Activated CD4-positive, alpha-beta memory T cell treated with anti-CD3 and anti-CD28 coated beads, Interleukin-2, amount 10 ng/mL, durations not matched to agents 7 days and 5 days (primary cell): Measurements from ENCODE around the gene SYT7. TPM values are rescaled to one million over a fixed set of nuclear protein-coding genes. Genes with fewer than 3 reads are reported as not detected.
"Not testable (repeated sequence)": the region's sequence is repeated elsewhere in the genome, so short reads cannot be mapped to it uniquely, and the experiment has no call there.

ENCODE experiments used
- CTCF ChIA-PET: fragments of 350-600 bp; sonication (Branson Sonifier 250); formaldehyde crosslinking; loops from one replicate; lab custom pipeline; 2021; ENCODE audit warnings: antibody characterized with exemption, inconsistent platforms; lab: Charles Lee
- POLR2A ChIA-PET: fragments of 350-600 bp; sonication (Branson Sonifier 250); formaldehyde crosslinking; loops from one replicate; lab custom pipeline; 2021; ENCODE audit warnings: antibody characterized with exemption; lab: Charles Lee
- DNase-seq: peaks from one replicate; pipeline ENCODE4 v3.0.0-alpha.2; 2020
- H3K27ac Mint-ChIP-seq: one replicate; pipeline ENCODE4 v1.8.0; 2021; ENCODE audit warnings: mild to moderate bottlenecking, mixed read lengths
- H3K27me3 Mint-ChIP-seq: one replicate; pipeline ENCODE4 v1.8.0; 2021; ENCODE audit warnings: mixed read lengths
- H3K36me3 Mint-ChIP-seq: one replicate; pipeline ENCODE4 v1.8.0; 2021; ENCODE audit warnings: low read depth, mixed read lengths
- H3K4me1 Mint-ChIP-seq: one replicate; pipeline ENCODE4 v1.8.0; 2021; ENCODE audit warnings: mixed read lengths
- H3K4me3 Mint-ChIP-seq: one replicate; pipeline ENCODE4 v1.8.0; 2021; ENCODE audit warnings: mild to moderate bottlenecking, mixed read lengths
- H3K9me3 Mint-ChIP-seq: one replicate; pipeline ENCODE4 v1.8.0; 2021; ENCODE audit warnings: mixed read lengths
- total RNA-seq, 2 experiments: library from RNA; stranded (reverse); gene quantifications; one replicate each; pipeline ENCODE4 v1.2.3, GENCODE V29; 2021

The SYT7 gene
- total RNA-seq, 2 experiments from 2014 or later = not detected

- H3K4me1 Mint-ChIP-seq = peaks cover 3% of the 10 kb centered on the region
- POLR2A ChIA-PET = interaction anchor here (1.0 kb wide), 1 partner anchor 119 kb away, joined by 3 read pairs; the partner anchor contains the start of gene TMEM138
Observed at GRCh38 chr11:61480994-61481335, 99.9 kb downstream of the SYT7 start.

GRCh38 chr11:61480261-61480993 lies 100.4 kb downstream of the SYT7 start:
- H3K4me1 Mint-ChIP-seq = peaks cover 3% of the 10 kb centered on the region
- ChIA-PET CTCF (interaction anchor here (1.5 to 5.5 kb wide), 3 partner anchors 8 to 37 kb away, joined by 6 to 52 read pairs (median 7); no protein-coding TSS in a partner anchor), POLR2A (interaction anchor here (1.0 kb wide), 1 partner anchor 118 kb away, joined by 3 read pairs; the partner anchor contains the start of gene TMEM138)
- no peak overlapping the region for H3K4me3 Mint-ChIP-seq
- H3K9me3 Mint-ChIP-seq = no peaks in the 10 kb centered on the region
- no peaks in the 10 kb centered on the region for H3K27me3 Mint-ChIP-seq
- H3K27ac Mint-ChIP-seq = no peak overlapping the region
- no peak for DNase-seq
- H3K36me3 Mint-ChIP-seq = no peaks in the 10 kb centered on the region

More at GRCh38 chr11:61480994-61481335, 99.9 kb downstream of the SYT7 start:
- Mint-ChIP-seq H3K36me3 (no peaks in the 10 kb centered on the region), H3K27ac (no peak overlapping the region), H3K27me3 (no peaks in the 10 kb centered on the region), H3K9me3 (no peaks in the 10 kb centered on the region), H3K4me3 (no peak overlapping the region)
- CTCF ChIA-PET = interaction anchor here (1.5 to 5.5 kb wide), 2 partner anchors 24 to 37 kb away, joined by 7 to 52 read pairs; no protein-coding TSS in a partner anchor
- no peak for DNase-seq

- H3K4me3 Mint-ChIP-seq, H3K36me3 Mint-ChIP-seq, H3K9me3 Mint-ChIP-seq, H3K27me3 Mint-ChIP-seq, H3K27ac Mint-ChIP-seq, POLR2A ChIA-PET, DNase-seq, H3K4me1 Mint-ChIP-seq: not testable (repeated sequence)
- CTCF ChIA-PET = interaction anchor here (1.5 to 5.5 kb wide), 5 partner anchors 9 to 38 kb away, joined by 5 to 52 read pairs (median 7); no protein-coding TSS in a partner anchor
Observed at GRCh38 chr11:61479360-61480058, 101.4 kb downstream of the SYT7 start.

- no peaks in the 10 kb centered on the region for H3K27me3 Mint-ChIP-seq
Observed at GRCh38 chr11:61477727-61478148, 103.1 kb downstream of the SYT7 start.

GRCh38 chr11:61477126-61477525 lies 103.8 kb downstream of the SYT7 start:
- no peak overlapping the region for H3K4me3 Mint-ChIP-seq
- H3K36me3 Mint-ChIP-seq = peaks cover 7% of the 10 kb centered on the region
- no peaks in the 10 kb centered on the region for H3K9me3 Mint-ChIP-seq
- H3K27ac Mint-ChIP-seq = no peak overlapping the region
- ChIA-PET CTCF (interaction anchor here (0.7 to 3.1 kb wide), 8 partner anchors 8 to 256 kb away, joined by 3 to 15 read pairs (median 4); no protein-coding TSS in a partner anchor), POLR2A (no interaction called here)
- peaks cover 4% of the 10 kb centered on the region for H3K4me1 Mint-ChIP-seq
- no peaks in the 10 kb centered on the region for H3K27me3 Mint-ChIP-seq
- DNase-seq = no peak

More at GRCh38 chr11:61477727-61478148, 103.1 kb downstream of the SYT7 start:
- Mint-ChIP-seq H3K9me3 (no peaks in the 10 kb centered on the region), H3K4me1 (peaks cover 3% of the 10 kb centered on the region), H3K27ac (no peak overlapping the region), H3K4me3 (no peak overlapping the region), H3K36me3 (peaks cover 6% of the 10 kb centered on the region)
- CTCF ChIA-PET = interaction anchor here (0.7 to 5.5 kb wide), 13 partner anchors 8 to 255 kb away, joined by 3 to 52 read pairs (median 4); no protein-coding TSS in a partner anchor
- DNase-seq = peak; percentile 51
- POLR2A ChIA-PET = no interaction called here

- ChIA-PET POLR2A (no interaction called here), CTCF (interaction anchor here (1.0 to 4.5 kb wide), 8 partner anchors 17 to 257 kb away, joined by 3 to 33 read pairs (median 5); no protein-coding TSS in a partner anchor)
- Mint-ChIP-seq H3K4me3 (no peak overlapping the region), H3K9me3 (no peaks in the 10 kb centered on the region), H3K36me3 (peaks cover 7% of the 10 kb centered on the region), H3K4me1 (peaks cover 4% of the 10 kb centered on the region), H3K27me3 (no peaks in the 10 kb centered on the region), H3K27ac (no peak overlapping the region)
- DNase-seq = no peak
Observed at GRCh38 chr11:61476371-61476770, 104.5 kb downstream of the SYT7 start.

- ChIA-PET CTCF (interaction anchor here (1.0 to 4.5 kb wide), 5 partner anchors 18 to 163 kb away, joined by 3 to 33 read pairs (median 3); no protein-coding TSS in a partner anchor), POLR2A (no interaction called here)
- Mint-ChIP-seq H3K9me3 (no peaks in the 10 kb centered on the region), H3K4me3 (no peak overlapping the region), H3K4me1 (peaks cover 4% of the 10 kb centered on the region), H3K36me3 (peaks cover 12% of the 10 kb centered on the region), H3K27me3 (no peaks in the 10 kb centered on the region), H3K27ac (no peak overlapping the region)
- no peak for DNase-seq
Observed at GRCh38 chr11:61475433-61475832, 105.4 kb downstream of the SYT7 start.

GRCh38 chr11:61474013-61474643 lies 106.7 kb downstream of the SYT7 start:
- Mint-ChIP-seq H3K4me1 (peaks cover 4% of the 10 kb centered on the region), H3K36me3 (peaks cover 12% of the 10 kb centered on the region), H3K9me3 (no peaks in the 10 kb centered on the region), H3K4me3 (no peak overlapping the region), H3K27me3 (no peaks in the 10 kb centered on the region), H3K27ac (no peak overlapping the region)
- no peak for DNase-seq
- ChIA-PET CTCF (interaction anchor here (1.1 to 4.5 kb wide), 5 partner anchors 43 to 164 kb away, joined by 3 to 33 read pairs (median 4); no protein-coding TSS in a partner anchor), POLR2A (no interaction called here)

GRCh38 chr11:61473370-61474012 lies 107.4 kb downstream of the SYT7 start:
- CTCF ChIA-PET = interaction anchor here (1.4 to 4.5 kb wide), 4 partner anchors 9 to 165 kb away, joined by 4 to 33 read pairs (median 6); no protein-coding TSS in a partner anchor
- Mint-ChIP-seq H3K9me3 (no peaks in the 10 kb centered on the region), H3K4me1 (peaks cover 4% of the 10 kb centered on the region), H3K27ac (no peak overlapping the region), H3K4me3 (no peak overlapping the region), H3K27me3 (no peaks in the 10 kb centered on the region), H3K36me3 (peaks cover 14% of the 10 kb centered on the region)
- no peak for DNase-seq
- POLR2A ChIA-PET = no interaction called here

GRCh38 chr11:61472868-61473267 lies 108.0 kb downstream of the SYT7 start:
- H3K4me3 Mint-ChIP-seq = no peak overlapping the region
- H3K27ac Mint-ChIP-seq = no peak overlapping the region
- DNase-seq = no peak
- H3K4me1 Mint-ChIP-seq = peaks cover 1% of the 10 kb centered on the region
- no peaks in the 10 kb centered on the region for H3K9me3 Mint-ChIP-seq
- H3K36me3 Mint-ChIP-seq = peaks cover 16% of the 10 kb centered on the region
- H3K27me3 Mint-ChIP-seq = no peaks in the 10 kb centered on the region
- POLR2A ChIA-PET = no interaction called here
- CTCF ChIA-PET = interaction anchor here (1.4 to 4.5 kb wide), 4 partner anchors 10 to 166 kb away, joined by 4 to 33 read pairs (median 6); no protein-coding TSS in a partner anchor

GRCh38 chr11:61472282-61472681 lies 108.6 kb downstream of the SYT7 start:
- no peaks in the 10 kb centered on the region for H3K9me3 Mint-ChIP-seq
- ChIA-PET POLR2A (no interaction called here), CTCF (interaction anchor here (1.6 to 4.5 kb wide), 3 partner anchors 11 to 166 kb away, joined by 6 to 33 read pairs (median 7); no protein-coding TSS in a partner anchor)
- H3K4me3 Mint-ChIP-seq = no peak overlapping the region
- H3K27ac Mint-ChIP-seq = no peak overlapping the region
- H3K4me1 Mint-ChIP-seq = peaks cover 1% of the 10 kb centered on the region
- H3K27me3 Mint-ChIP-seq = no peaks in the 10 kb centered on the region
- DNase-seq = no peak
- H3K36me3 Mint-ChIP-seq = peaks cover 20% of the 10 kb centered on the region

- Mint-ChIP-seq H3K36me3 (peaks cover 29% of the 10 kb centered on the region), H3K4me3 (no peak overlapping the region), H3K27ac (no peak overlapping the region), H3K9me3 (no peaks in the 10 kb centered on the region), H3K4me1 (peaks cover 1% of the 10 kb centered on the region), H3K27me3 (no peaks in the 10 kb centered on the region)
- ChIA-PET POLR2A (no interaction called here), CTCF (interaction anchor here (0.5 to 1.6 kb wide), 3 partner anchors 10 to 49 kb away, joined by 3 to 4 read pairs (median 3); no protein-coding TSS in a partner anchor)
- DNase-seq = no peak
Observed at GRCh38 chr11:61468002-61468401, 112.9 kb downstream of the SYT7 start.
